HG02759 (cell line): ENCODE data around the gene OSER1.
A peak's percentile ranks its signal among the peaks of the same experiment; 100 is the strongest.
"Not testable (repeated sequence)": the region's sequence is repeated elsewhere in the genome, so short reads cannot be mapped to it uniquely, and the experiment has no call there.

Experiments used
- ATAC-seq: cut with Tn5 transposase; IDR thresholded peaks from one replicate; pipeline ENCODE4 v1.9.1; 2021; ENCODE audit warnings: mild to moderate bottlenecking, moderate library complexity; ENCODE audit not compliant: unreplicated experiment

Gene OSER1

DNA sequence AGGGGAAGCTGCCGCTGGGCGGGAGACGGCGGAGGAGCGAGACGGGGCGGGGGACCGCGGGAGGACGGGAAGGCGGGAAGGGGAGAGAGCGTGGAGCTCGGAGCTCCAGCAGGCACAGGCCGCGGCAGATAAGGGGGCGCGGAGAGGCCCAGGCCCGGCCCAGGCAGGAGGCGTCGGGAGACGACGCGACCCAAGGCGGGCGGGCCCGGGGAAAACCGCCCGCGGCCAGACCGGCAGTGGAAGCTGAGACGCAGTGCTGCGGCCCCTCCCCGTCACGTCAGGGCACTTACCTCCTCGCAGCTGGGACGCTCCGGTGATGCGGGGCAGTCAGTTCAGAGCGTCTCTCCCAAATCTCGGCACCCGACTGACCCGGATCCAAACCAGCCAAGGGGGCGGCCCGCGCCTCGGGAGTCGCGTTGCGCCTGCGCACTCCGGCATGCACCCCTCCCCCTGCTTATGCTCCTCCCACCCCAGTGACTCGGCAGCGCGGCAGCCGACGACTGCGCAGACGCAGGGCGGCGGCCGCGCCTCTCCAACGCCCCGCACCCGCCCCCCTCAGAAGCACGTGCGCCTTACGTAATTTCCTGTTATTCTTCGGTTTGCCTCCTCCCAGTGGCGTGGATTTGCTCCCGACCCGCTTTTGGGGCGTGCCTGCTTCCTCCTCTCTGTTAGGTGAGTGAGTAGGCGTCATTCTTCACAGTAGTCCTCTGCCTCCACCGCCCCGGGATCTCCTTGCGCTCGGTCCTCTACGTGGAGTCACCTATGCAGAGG is at the start of gene OSER1:
Gene OSER1 (minus strand): TSS at position 366 of the 771 bp plus-strand sequence. CDS start 3,814 bp downstream, outside the sequence.
- peak; percentile 86 for ATAC-seq

DNA sequence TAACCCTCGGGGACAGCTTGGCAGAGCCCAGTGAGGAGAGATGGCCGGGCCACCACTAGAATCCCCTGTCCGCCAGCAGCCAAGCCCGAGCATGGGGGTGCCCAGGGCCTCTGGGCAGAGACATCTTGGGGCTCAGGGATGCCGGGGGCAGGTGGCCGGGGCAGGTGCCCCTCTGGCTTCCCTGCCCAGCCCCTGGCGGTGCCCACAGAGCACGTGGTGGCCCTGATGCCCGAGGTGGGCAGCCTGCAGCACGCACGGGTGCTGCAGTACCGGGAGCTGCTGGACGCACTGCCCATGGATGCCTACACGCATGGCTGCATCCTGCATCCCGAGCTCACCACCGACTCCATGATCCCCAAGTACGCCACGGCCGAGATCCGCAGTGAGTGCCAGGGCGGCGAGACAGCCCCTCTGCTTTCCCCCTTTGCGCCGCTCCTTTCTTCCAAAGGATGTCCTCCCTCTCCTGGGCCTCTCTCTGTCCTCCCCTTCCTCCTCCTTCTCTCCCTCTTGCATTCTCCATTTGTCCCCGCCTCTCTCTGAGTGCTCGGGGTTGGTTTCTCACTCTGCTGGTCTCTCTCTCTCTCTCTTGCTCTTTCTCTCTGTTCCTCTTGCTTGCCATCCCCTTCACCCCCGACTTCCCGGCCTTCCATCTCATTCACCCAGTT is 47.8 kb upstream of the OSER1 start:
- ATAC-seq = no peak

DNA sequence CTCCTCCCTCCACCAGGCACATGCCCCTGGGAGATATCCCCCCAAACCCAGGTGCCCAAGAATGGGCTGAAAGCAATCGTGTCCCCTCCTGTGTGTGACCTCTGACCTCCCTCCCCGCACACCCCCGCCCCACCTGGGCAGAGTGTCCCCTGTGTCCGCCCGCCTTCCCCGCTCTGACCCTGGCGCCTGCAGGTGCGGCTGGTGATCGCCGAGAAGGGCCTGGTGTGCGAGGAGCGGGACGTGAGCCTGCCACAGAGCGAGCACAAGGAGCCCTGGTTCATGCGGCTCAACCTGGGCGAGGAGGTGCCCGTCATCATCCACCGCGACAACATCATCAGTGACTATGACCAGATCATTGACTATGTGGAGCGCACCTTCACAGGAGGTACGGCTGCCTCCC is 46.4 kb upstream of the OSER1 start:
- ATAC-seq = no peak

DNA sequence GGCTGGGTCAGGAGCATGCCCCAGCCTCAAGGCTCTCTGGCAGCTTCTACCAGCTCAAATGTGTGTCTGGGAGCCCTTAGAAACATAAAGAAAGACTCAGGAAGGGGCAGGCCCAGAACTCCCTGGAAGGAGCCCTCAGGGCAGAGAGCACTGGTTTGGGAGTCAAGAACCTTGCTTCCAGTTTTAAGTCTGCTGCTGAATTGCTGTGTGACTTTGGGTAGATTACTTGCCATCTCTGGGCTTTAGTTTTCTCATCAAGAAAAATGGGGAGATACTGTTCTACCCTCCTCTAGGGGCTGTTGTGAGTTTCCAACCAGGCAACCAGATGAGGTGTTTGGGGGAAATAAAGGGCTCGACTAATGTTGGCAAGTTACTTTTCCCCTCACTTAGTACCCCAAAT is 45.4 kb upstream of the OSER1 start:
- ATAC-seq = no peak

DNA sequence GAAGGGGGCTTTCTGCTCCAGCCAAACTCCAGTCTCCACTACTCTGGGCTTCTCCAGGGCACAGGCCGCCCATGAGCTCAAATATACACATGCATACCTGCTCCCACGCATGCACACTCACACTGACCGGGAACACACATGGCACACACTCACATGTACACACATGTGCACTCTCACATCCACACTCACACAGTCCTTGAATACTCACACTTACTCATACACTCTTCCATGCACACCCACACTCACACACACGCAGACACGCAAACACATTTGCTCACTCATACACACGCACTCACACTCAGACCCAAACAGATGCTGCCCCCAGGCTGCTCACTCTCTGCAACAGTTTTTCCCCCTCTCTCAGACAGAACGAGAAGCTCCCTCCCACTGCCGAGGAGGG is 43.5 kb upstream of the OSER1 start:
- no peak for ATAC-seq

DNA sequence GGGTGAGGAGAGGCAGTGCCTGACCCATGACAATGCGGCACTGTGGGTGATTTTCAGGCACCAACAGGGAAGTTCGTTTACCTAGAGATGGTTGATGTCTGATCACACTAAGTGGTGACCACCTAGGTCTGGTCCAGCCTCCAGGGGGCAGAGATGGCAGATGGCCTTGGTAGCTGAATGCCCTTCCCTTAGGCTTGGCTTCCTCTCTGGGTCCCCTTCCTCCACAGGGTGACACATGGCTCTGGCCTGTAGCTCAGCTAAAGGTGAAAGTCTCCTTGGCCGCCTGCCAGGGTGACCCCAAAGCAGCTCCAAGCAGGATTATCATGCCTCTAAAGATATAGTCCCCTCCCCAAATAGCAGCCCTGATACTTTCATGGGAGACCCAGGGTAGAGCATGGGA is 43.0 kb upstream of the OSER1 start:
- ATAC-seq = no peak

DNA sequence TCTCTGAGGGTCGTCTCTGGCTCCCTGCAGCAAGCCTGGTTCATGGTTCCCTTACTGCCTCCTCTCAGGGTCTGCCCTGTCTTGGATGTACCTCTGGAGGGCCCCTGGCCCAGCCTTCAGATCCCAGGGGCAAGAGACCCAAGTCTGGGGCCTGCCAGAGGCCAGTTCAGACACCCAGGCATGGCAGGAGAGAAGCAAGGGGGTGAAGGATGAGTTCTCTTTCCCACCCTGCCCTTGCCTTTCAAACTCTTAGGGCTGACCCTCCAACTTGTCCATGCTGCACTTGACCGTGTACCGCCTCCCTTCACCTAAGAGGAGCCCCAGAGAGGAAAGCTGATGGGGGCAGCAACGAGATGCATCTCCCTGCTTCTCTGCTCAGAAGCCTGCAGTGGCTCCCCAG is 40.7 kb upstream of the OSER1 start:
- ATAC-seq = no peak

DNA sequence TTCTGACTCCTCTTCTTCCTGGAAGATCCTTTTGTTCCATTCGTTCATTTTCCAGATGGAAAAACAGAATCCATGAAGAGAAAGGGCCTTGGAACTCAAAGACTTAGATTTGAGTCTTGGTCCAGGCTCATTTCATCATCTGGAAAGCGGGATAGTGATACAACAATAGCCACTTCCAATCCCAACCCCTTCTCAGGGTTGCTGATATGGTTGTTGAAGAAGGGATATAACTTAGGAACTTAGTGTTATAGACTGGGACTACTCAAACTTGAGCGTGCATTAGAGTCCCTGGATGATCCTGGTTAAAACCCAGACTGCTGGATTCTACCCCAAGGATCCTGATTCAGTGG is 37.8 kb upstream of the OSER1 start:
- no peak for ATAC-seq

DNA sequence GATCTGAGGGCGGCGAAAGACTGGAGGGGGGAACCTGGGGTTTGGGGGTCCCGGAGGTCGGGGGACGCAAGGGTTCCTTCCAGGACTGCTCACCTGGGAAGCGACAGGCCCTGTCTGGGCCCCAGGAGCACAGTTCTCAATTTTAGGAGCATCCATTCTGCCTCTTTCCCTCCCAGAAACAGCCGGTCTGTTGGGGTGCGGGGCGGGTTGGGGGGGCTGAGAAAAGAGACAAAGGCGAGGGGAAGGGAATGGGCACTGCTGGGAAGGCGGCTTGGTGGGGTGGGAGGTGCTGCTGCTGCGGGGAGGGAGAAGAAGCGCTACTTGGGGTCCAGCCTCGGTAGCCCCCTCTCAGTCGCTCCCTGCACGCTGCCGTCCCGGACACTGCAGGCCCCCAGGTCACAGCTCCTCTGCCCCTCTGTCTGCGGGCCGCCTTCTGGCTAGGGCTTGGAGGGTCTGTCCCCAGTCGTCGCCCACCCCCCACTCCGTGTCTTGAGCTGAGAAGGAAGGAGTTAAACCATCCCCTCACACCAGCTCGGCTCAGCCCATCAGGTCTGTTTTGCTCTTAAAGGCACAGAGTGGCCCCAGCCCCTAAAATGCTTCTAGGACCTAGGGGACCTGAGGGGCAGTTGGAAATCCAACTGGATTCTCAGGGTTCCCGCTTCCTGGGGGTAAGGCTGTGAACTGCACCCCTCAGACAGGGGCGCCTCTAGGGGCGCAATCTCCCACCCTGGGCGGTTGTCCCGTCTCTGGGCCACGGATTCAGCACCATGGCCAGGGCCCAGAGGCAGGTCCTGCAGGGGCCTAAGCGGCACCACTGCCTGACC is 37.2 kb upstream of the OSER1 start:
- no peak for ATAC-seq

DNA sequence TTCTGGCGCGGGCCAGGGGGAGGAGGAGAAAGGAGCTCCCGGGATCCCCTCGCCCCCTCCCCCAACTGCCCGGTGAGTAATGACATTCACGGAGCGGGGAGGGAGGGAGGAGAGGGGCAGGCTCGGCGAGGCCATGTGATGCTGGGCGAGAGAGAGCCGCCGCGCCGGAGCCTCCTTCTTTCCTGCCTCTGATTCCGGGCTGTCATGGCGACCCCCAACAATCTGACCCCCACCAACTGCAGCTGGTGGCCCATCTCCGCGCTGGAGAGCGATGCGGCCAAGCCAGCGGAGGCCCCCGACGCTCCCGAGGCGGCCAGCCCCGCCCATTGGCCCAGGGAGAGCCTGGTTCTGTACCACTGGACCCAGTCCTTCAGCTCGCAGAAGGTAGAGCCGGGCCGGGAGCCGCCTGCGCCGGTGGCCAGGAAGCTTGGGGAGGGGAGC is 36.6 kb upstream of the OSER1 start, which contains the start of gene GDAP1L1:
Gene GDAP1L1 (plus strand): TSS at position 178 of the 441 bp plus-strand sequence. CDS start 27 bp downstream, at position 205.
- ATAC-seq = no peak

DNA sequence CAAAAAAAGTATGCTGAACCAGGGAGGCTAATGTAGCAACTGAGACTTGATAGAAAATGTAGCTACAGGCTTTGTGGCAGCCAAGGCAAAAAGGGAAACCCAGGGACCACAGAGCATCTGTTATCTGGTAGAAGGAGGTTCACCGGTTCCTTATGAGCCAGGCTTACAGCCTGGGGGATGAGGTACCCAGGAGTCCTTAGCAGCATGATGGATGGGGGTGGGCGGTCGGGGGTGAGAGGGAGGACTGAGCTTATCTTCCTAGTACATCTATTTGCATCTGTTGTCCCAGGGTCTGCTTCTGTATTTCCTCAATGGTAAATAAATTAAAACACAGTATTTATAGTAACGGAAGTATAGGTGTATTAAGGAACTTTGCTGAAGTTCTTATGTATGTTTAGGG is 35.4 kb upstream of the OSER1 start:
- ATAC-seq = no peak

DNA sequence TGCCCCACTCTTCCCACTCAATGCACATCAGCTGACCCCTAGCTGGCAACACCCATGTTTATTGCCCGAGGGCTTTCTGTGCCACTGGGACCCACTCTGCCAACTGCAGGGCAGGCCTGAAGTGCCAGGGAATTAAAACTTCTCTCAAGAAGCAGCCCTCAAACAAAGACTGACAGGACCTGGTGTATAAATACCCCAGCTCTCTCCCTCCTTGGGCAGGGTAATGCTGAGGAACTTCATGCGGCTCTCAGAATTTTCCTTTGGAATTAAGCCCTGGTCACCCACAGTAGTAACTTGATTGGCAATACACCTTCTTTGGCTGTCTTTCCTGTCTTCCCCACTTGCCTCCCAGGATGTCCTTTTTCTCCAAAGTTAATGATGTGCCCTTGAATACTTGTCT is 31.2 kb upstream of the OSER1 start:
- ATAC-seq = no peak

DNA sequence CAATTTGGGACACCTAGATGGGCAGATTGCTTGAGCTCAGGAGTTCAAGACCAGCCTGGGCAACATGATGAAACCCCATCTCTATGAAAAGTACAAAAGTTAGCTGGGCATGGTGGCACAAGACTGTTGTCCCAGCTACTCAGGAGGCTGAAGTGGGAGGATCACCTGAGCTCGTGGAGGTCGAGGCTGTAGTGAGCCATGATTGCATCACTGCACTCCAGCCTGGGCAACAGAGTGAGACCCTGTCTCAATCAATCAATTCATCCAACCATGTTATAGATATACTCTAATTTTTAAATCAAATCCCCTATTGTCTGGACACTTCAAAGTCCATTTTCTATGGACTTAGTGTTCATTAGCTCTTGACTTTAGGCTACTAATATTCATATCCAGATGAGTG is 26.3 kb upstream of the OSER1 start:
- ATAC-seq = not testable (repeated sequence)

DNA sequence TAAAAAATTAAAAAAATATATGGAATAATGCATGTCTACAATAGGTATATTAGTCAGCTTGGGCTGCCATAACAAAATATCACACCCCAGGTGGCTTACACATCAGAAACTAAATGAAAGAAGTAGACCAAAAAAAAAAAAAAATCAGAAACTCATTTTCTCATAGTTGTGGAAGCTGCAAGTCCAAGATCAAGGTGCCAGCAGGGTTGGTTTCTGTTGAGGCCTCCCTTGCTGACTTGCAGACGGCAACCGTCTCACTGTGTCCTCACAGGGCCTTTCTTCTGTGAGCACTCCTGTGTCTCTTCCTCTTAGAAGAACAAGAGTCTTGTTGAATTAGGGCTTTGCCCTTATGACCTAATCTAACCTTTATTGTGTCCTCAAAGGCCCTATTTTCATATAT is 25.1 kb upstream of the OSER1 start:
- no peak for ATAC-seq

DNA sequence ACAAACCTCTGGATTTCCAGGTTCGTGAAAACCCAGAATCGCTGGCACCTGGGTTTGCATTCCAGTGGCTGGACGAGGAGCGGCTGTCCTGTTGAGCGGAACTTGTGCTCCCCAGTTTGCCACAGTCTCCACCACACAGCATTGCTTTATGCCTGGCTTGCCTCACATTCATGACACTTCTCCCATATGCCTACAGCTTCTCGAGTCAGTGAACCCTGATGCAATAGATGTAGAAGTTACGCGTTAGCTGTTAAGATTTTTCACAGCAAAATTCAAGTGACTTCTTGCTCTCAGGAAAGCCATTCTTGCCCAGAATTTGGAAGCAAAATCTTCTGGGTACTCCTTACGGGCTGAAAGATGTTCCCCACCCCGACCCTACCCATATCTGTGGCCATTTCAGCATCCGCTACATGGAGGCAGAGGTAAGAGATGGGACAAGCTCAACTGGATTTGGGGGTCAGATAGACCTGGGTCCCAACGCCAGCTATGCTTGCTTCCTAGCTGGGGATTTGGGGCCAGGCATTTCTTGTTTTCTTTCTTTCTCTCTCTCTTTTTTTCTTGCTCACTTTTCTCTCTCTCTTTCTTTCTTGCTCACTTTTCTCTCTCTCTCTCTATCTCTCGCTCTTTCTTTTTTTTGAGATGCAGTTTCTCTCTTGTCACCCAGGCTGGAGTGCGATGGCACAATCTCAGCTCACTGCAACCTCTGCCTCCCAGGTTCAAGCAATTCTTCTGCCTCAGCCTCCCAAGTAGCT is 24.2 kb upstream of the OSER1 start:
- no peak for ATAC-seq

DNA sequence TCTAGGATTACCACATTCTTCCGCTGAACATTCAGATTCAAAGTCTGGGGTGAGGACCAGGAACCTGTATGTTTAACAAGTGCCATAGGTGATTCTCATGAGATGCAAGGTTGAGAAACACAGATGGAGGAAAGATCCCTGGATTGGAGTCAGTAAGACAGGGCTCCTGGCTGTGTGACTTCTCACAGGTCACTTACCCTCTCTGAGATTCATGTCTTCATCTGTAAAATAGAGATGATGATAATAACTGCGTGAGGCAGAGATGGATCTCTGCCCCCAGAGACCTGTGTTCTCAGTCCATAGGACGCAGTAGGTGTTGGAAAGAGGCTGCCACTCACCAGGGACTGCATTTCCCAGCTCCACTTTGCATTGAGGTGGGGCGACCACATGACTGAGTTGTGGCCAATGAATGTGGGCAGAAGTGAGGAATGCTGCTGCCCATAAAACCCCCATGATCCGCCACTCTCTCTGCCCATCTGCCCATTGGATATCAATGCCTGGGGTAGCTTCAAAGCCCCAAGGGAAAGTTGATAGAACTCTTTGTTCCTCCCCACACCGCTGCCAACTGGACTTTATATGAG is 23.0 kb upstream of the OSER1 start:
- no peak for ATAC-seq

DNA sequence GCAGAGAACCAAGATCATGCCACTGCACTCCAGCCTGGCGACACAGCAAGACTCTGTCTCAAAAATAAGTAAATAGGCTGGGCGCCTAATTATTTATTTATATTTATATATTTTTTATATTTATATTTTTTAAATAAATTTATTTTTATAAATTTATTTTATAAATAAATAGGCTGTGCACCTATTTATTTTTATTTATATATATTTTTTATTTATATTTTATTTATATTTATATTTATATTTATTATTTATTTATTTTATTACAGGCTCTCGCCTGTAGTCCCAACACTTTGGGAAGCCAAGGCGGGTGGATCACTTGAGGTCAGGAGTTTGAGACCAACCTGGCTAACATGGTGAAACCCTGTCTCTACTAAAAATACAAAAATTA is 21.9 kb upstream of the OSER1 start:
- ATAC-seq = not testable (repeated sequence)

DNA sequence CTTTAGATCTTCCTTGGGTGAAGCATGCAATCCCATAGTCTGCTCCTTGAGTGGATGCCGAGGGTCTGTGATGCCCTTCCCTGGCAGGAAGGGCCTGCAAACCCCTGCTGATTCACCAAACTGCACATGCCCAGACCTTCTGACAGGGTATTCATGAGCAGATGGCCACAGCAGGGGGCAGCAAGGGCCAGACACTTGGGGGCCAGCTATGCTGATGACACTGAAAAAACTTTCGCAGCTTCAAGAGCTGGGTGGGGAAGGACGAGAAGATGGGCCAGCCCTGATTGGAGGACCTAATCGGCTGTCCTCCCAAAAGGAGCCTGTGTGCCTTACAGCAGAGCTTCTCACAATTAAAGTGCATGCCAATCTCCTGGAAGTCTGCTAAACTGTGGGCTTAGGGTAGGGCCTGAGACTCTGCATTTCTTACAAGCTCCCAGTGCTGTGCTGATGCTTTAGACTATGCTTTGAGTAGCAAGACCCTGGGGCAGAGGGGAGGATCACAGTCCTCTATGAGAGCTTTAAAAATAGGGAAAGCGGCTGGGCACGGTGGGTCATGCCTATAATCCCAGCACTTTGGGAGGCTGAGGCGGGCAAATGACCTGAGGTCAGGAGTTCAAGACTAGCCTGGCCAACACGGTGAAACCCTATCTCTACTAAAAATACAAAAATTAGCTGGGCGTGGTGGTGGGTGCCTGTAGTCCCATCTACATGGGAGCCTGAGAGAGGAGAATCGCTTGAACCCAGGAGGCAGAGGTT is 21.3 kb upstream of the OSER1 start:
- ATAC-seq = no peak

DNA sequence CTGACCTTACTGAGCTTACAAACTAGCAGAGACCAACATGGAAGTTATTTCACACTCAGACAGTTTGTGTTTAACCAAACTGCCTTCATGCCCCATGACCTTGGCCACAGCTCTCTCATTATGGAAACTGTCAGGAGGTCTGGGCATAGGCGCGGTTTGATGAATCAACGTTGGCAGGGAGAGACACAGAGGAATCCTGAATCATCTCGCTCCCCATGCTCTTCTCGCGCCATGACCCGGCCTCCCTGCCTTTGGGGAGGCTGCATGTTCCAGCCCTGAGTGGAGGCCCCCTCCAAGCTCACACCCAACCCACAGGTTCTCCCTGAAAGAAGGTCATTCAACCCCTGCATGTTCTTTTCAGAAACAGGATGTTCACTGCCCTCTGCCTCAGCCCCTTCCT is 20.6 kb upstream of the OSER1 start:
- no peak for ATAC-seq
